ENCODE measurements around the gene CCDC117.

- TF ChIP-seq CTCF (IDR thresholded peaks at IDR 0.05) = no peak
- no peak for TF ChIP-seq POLR2A (IDR thresholded peaks at IDR 0.05)
- no peak for TF ChIP-seq EP300 (IDR thresholded peaks at IDR 0.05)
Observed at GRCh38 chr22:28837640-28838039, 65.1 kb downstream of the CCDC117 start.
